Ovary (tissue), 3 donors: ENCODE measurements around the gene KBTBD2.

Source experiments
- EP300 ChIP-seq: sonication (generic); formaldehyde crosslinking; IDR thresholded peaks from one replicate; pipeline ENCODE4 v1.6.1; 2017; ENCODE audit warnings: antibody characterized with exemption
- TF ChIP-seq, protein P1 (sequence below), 3 donors: fragments of 450-650 bp in 2 of 3; fragments of 200-600 bp in 1 of 3; IDR thresholded peaks; one replicate each; pipeline versions ENCODE4 v1.5.1 to v1.8.0; 2016 to 2022; ENCODE audit warnings: antibody characterized with exemption in 3 of 3, mild to moderate bottlenecking in 1 of 3
- donor health status: DM: no; HTN: no; CAD: no.

GRCh38 chr7:32890010-32890792 is 1.4 kb downstream of the KBTBD2 start:
- TF ChIP-seq, protein P1, sequence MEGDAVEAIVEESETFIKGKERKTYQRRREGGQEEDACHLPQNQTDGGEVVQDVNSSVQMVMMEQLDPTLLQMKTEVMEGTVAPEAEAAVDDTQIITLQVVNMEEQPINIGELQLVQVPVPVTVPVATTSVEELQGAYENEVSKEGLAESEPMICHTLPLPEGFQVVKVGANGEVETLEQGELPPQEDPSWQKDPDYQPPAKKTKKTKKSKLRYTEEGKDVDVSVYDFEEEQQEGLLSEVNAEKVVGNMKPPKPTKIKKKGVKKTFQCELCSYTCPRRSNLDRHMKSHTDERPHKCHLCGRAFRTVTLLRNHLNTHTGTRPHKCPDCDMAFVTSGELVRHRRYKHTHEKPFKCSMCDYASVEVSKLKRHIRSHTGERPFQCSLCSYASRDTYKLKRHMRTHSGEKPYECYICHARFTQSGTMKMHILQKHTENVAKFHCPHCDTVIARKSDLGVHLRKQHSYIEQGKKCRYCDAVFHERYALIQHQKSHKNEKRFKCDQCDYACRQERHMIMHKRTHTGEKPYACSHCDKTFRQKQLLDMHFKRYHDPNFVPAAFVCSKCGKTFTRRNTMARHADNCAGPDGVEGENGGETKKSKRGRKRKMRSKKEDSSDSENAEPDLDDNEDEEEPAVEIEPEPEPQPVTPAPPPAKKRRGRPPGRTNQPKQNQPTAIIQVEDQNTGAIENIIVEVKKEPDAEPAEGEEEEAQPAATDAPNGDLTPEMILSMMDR (IDR thresholded peaks at IDR 0.05), result no peak
- no peak for TF ChIP-seq EP300
